Measurements from ENCODE around the gene OR7D2.

The OR7D2 gene

DNA sequence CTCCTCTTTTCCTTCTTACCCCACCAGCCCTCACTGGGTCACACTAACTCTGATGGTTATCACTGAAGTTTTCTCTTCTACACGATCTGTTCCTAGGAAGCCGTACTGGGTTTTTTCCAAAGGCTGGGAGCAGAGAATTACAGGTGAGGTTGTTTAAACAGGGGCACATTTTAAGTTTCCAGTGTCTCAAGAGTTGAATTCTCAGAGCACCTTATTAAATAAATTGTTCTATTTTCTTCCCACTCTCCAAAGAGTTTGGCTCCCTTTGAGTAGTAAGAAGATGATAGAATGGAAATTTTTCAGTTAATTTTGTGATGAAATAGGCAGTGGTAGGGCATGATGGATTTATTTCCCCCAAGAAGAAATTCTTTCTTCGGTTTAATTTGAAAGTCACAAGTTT, 40.7 kb downstream of the OR7D2 start, which contains the start of gene OR7D4:
TSS of gene OR7D4 (minus strand) at position 101 of the 400 bp plus-strand sequence. CDS start 4,752 bp downstream, outside the sequence.
- no peak for DNase-seq

Data from NCI-H2029 treated with DMSO at 0.1 percent for 48 hours (cell line).